Thymus (tissue), 2 donors: ENCODE results near the gene ZXDC. TPM values are rescaled to one million over a fixed set of nuclear protein-coding genes. Genes with fewer than 3 reads are reported as not detected.

Source experiments
- polyA plus RNA-seq: library from polyadenylated mRNA; stranded (reverse); fragments of 200-250 nt; gene quantifications from one replicate; pipeline ENCODE4 v1.2.3, GENCODE V29; 2013
- total RNA-seq: library from RNA; stranded (reverse); fragments of 120-200 nt; gene quantifications from one replicate; pipeline ENCODE4 v1.2.4, GENCODE V29; 2013
- donor health status: healthy.

Gene ZXDC
- total and polyA plus RNA-seq, 2 donors, result 15.6 to 17.3 TPM

Other genes with a start within 250 kb of the ZXDC start
- 0.28 TPM for gene KLF15, start 118.5 kb downstream of the ZXDC start, total RNA-seq
- 7.6 TPM for gene KLF15, start 118.5 kb downstream of the ZXDC start, polyA plus RNA-seq
- gene CFAP100, start 81.0 kb downstream of the ZXDC start, total RNA-seq, result not detected
- gene CFAP100, start 81.0 kb downstream of the ZXDC start, polyA plus RNA-seq, result 0.11 TPM
- gene UROC1, start 41.9 kb upstream of the ZXDC start, total RNA-seq, result 0.38 TPM
- 0.07 TPM for gene UROC1, start 41.9 kb upstream of the ZXDC start, polyA plus RNA-seq
- 0.38 TPM for gene CHST13, start 48.3 kb upstream of the ZXDC start, total RNA-seq
- gene CHST13, start 48.3 kb upstream of the ZXDC start, polyA plus RNA-seq, result 0.39 TPM
- not detected for gene C3orf22, start 83.0 kb upstream of the ZXDC start, total RNA-seq
- gene C3orf22, start 83.0 kb upstream of the ZXDC start, polyA plus RNA-seq, result 0.05 TPM
- 11.9 TPM for gene TXNRD3, start 179.2 kb upstream of the ZXDC start, total RNA-seq
- gene TXNRD3, start 179.2 kb upstream of the ZXDC start, polyA plus RNA-seq, result 9.9 TPM
- 10.5 TPM for gene CHCHD6, start 228.3 kb upstream of the ZXDC start, total RNA-seq
- gene CHCHD6, start 228.3 kb upstream of the ZXDC start, polyA plus RNA-seq, result 14.2 TPM